SK-N-SH treated with all-trans-retinoic acid at 6 μM for 48 hours (cell line): ENCODE results near the gene UGT1A10.

Experiments used
- ARNTL ChIP-seq: fragments of 450-650 bp; formaldehyde crosslinking; IDR thresholded peaks from 2 replicates; pipeline ENCODE4 v1.5.0; 2020; ENCODE audit warnings: low read depth, mild to moderate bottlenecking, moderate library complexity, borderline replicate concordance
- ZFP3 ChIP-seq: fragments of 250-450 bp; sonication (Bioruptor Pico); IDR thresholded peaks from 2 replicates; pipeline ENCODE4 v1.5.0; 2020; ENCODE audit warnings: mild to moderate bottlenecking, moderate library complexity

- no peak for TF ChIP-seq ARNTL (CRISPR knock-in tag)
- TF ChIP-seq ZFP3 (CRISPR knock-in tag), result no peak
Measured at GRCh38 chr2:233598952-233599351, 37.3 kb upstream of the UGT1A10 start.
